NCI-H187 (cell line): Measurements from ENCODE around the gene RAC2.

Experiments
- DNase-seq, 2 experiments: peaks; one replicate each; lab custom pipeline; 2025; lab: John Stamatoyannopoulos, UW

The RAC2 gene

GRCh38 chr22:37219533-37219932 lies 24.5 kb downstream of the RAC2 start:
- DNase-seq = no peak

- DNase-seq = no peak
Observed at GRCh38 chr22:37218771-37219411, 25.2 kb downstream of the RAC2 start.

- DNase-seq = no peak
Observed at GRCh38 chr22:37218399-37218770, 25.7 kb downstream of the RAC2 start.

- no peak for DNase-seq
Observed at GRCh38 chr22:37215890-37216289, 28.2 kb downstream of the RAC2 start.

GRCh38 chr22:37214731-37215030 lies 29.4 kb downstream of the RAC2 start:
- no peak for DNase-seq

- no peak for DNase-seq
Observed at GRCh38 chr22:37213941-37214730, 29.9 kb downstream of the RAC2 start.

GRCh38 chr22:37213218-37213855 lies 30.7 kb downstream of the RAC2 start:
- DNase-seq = no peak

- DNase-seq = no peak
Observed at GRCh38 chr22:37212174-37212906, 31.7 kb downstream of the RAC2 start, which contains the start of gene SSTR3. Gene SSTR3, minus strand, starts transcription at chr22:37212477. Its CDS starts 4,674 bp downstream, at chr22:37207803.

- no peak for DNase-seq
Observed at GRCh38 chr22:37211866-37212173, 32.2 kb downstream of the RAC2 start.

GRCh38 chr22:37211075-37211865 lies 32.8 kb downstream of the RAC2 start:
- no peak for DNase-seq

- no peak for DNase-seq
Observed at GRCh38 chr22:37210041-37210803, 33.8 kb downstream of the RAC2 start.

- DNase-seq = no peak
Observed at GRCh38 chr22:37209140-37209845, 34.8 kb downstream of the RAC2 start.

- no peak for DNase-seq
Observed at GRCh38 chr22:37208401-37209139, 35.5 kb downstream of the RAC2 start.

GRCh38 chr22:37207981-37208380 lies 36.1 kb downstream of the RAC2 start:
- DNase-seq = no peak

GRCh38 chr22:37206841-37207821 lies 36.9 kb downstream of the RAC2 start:
- no peak for DNase-seq

GRCh38 chr22:37206118-37206840 lies 37.8 kb downstream of the RAC2 start:
- DNase-seq = no peak

GRCh38 chr22:37205046-37205445 lies 39.0 kb downstream of the RAC2 start:
- DNase-seq = no peak
